Subcutaneous adipose tissue (tissue), 4 donors: ENCODE data around the gene BRPF3. TPM values are rescaled to one million over a fixed set of nuclear protein-coding genes. Genes with fewer than 3 reads are reported as not detected.

Experiments
- total RNA-seq, 4 donors: library from RNA; depleted of rRNA; stranded (reverse); fragments of >200 nt; gene quantifications; one replicate each; pipeline ENCODE4 v1.1.0, GENCODE V29; 2016
- TF ChIP-seq, protein P1 (sequence below): fragments of 450-650 bp; IDR thresholded peaks from one replicate; pipeline ENCODE4 v1.5.1; 2016; ENCODE audit warnings: low read depth, mild to moderate bottlenecking, control low read depth, antibody characterized with exemption, moderate library complexity

Gene BRPF3
- total RNA-seq, 4 donors from 2014 or later: 12.7 to 31.1 (median 20.3) TPM

DNA sequence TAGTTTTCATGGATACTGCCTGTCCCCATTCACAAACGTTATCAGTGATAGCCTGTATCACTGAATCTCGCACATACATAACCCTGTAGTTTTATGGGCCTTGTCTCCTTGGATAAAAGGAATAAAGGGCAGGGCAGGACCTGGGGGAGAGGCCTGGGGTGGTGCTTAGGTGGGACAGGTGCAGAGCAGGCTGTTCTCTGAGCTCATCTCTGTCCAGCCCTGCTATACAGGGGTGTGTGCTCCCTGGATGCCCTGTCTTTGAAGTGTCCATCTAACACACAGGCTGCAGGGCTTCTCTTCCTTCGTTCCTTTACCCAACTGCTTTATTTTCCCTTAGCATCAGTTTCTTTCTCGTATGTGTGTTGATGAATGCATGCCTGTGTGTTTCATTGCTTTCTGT, 26.4 kb downstream of the BRPF3 start:
- TF ChIP-seq, protein P1, sequence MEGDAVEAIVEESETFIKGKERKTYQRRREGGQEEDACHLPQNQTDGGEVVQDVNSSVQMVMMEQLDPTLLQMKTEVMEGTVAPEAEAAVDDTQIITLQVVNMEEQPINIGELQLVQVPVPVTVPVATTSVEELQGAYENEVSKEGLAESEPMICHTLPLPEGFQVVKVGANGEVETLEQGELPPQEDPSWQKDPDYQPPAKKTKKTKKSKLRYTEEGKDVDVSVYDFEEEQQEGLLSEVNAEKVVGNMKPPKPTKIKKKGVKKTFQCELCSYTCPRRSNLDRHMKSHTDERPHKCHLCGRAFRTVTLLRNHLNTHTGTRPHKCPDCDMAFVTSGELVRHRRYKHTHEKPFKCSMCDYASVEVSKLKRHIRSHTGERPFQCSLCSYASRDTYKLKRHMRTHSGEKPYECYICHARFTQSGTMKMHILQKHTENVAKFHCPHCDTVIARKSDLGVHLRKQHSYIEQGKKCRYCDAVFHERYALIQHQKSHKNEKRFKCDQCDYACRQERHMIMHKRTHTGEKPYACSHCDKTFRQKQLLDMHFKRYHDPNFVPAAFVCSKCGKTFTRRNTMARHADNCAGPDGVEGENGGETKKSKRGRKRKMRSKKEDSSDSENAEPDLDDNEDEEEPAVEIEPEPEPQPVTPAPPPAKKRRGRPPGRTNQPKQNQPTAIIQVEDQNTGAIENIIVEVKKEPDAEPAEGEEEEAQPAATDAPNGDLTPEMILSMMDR: no peak

DNA sequence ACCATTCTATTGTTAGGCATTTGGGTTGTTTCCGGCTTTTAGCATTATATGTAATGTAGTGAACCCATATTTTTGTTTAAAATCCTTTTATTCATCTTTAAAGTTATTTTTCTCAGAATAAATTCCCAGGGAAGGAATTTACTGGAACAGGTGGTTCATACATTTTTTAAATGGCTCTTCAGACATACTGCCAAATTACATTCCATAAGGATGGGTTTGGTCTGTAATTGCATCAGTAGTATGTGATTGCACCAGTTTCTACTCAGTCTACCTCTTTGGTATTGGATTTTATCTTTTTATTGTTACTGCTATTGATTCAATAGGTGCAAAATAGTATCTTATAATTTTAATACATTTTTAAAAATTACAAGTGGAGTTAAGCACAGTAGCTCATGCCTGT, 27.2 kb downstream of the BRPF3 start:
- TF ChIP-seq, protein P1: no peak

DNA sequence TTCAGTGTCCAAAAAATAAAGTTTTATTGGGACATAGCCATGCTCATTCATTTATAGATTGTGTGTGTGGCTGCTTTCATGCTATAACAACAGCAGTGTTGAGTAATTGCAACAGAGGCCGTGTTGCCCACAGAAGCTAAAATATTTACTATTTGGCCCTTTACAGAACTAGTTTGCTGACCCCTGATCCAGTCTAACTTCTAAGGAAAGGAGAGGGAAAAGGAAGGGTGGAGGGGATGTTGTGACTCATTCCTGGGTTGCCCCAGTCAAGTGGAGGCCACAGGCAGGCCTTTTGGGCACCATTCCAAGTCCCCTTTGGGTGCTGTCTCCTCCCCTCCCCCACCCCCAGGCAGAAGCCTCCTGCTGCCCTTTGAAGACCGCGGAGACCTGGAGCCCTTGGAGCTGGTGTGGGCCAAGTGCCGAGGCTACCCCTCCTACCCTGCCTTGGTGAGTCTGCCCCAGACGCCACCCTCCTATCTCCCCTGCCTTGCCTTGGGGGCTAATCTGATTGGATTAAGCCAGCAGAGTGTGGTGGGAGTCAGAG, 28.4 kb downstream of the BRPF3 start:
- TF ChIP-seq, protein P1: no peak

DNA sequence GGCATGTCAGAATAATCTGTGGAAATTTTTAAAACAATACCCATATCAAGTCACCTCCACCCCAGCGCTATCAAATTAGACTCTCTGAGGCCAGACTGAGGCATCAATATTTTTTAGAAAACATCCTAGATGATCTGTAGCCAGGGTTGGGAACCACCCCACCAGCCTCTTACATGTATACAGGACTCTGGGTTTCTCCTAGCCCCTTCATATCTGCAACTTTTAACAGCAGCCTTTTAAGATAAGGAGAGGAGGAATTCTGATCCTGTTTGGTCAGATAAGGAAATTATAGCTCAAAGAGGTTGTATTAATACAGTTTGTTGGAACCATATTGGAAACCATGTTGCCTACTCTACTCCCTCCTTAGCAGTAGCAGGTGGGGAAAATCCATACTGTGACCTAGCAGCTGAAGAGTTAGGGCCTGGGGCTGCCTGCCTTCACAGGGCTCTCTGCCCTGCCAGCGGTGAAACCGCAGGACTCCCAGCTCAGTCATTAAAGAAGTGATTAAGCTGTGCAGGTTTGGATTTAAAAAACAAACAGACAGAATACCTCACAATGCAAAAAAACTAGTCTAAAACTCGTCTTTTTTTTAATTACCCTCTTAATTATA, 30.0 kb downstream of the BRPF3 start:
- TF ChIP-seq, protein P1: no peak

DNA sequence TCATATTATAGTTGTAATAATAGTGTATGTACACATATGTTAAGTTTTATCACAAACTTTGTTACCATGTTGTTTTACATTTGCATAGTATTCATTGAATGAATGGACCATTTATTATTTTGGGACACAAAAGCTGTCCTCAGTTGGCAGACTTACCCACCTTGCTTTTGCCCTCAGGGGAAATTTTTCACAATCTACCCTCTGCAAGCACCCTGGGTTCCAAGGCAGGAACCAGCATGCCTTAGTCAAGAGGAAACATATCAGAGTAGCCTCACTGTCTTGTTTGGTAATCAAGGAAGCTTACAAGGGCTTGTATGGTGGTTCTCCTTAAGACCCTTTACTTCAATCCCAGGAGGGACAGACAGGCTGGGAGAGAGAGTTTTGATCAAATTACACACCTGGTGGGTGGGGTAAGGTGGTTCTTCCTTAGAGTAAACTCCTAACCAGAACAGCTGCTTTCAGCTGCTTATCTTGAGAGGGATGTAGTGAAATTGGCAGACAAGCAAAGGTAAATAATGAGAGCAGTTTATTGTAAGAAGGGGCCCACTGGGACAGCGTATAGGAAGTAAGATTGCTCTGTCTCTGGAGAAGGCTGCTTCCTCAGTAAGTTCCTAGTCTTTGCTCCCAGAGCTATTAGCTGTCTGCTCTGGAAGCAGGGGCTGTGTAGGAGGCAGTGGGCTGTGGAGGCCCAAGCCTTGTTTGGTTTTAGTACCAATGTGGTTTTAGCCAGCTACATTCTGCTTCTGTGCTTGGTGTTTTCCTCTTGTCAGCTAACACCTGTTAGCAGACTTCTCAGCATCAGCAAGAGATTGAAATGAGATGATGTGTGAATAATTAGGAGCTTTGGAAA, 31.1 kb downstream of the BRPF3 start:
- TF ChIP-seq, protein P1: no peak

DNA sequence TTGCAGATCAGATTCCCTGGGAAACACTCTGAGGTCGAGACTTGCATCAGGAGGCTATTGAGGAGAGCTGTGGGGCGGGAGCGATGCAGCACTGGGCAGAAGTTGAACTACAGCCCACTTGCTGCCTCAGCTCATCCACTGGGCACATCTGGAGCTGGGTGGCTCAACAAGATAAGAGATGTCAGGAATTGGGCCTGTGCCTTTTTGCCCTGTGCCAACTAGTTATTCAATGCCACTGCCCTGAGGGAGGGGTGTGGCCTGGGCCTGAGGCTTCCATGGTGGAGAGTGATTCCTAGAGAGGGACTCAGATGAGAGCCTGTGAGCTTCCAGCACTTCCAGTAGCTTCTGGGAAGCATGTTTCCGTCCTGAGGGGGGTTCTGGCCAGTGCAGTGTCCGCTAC, 32.7 kb downstream of the BRPF3 start:
- TF ChIP-seq, protein P1: no peak

DNA sequence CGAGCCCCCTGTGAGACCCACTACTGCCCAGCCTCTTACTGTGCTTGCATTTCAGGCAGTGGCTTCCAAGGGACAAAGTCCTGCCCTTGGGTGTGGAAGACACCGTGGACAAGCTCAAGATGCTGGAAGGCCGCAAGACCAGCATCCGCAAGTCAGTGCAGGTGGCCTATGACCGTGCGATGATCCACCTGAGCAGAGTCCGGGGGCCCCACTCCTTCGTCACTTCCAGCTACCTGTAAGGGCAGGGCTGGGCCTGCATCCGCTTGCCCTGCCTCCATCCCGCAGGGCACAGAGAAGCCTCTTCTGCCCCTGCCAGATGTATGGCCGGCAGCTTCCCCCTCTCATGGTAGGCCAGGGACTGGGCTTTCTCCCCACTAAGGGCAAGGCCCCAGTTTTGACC, 33.8 kb downstream of the BRPF3 start:
- TF ChIP-seq, protein P1: no peak
